Activated B cell treated with CpG ODN at 0.5 μM for 24 hours (primary cell): ENCODE measurements around the gene PLOD1. TPM values are rescaled to one million over a fixed set of nuclear protein-coding genes. Genes with fewer than 3 reads are reported as not detected.

Source experiments
- ATAC-seq: fragments of 200-7000 bp; cut with Tn5 transposase; one replicate; pipeline ENCODE4 v1.10.0; 2021; ENCODE audit warnings: low read depth, mild to moderate bottlenecking, moderate library complexity
- CTCF ChIA-PET: fragments of 350-600 bp; sonication (Branson Sonifier 250); formaldehyde crosslinking; loops from one replicate; lab custom pipeline; 2021; ENCODE audit warnings: antibody characterized with exemption; lab: Charles Lee
- POLR2A ChIA-PET: fragments of 350-600 bp; sonication (Branson Sonifier 250); formaldehyde crosslinking; loops from one replicate; lab custom pipeline; 2021; ENCODE audit warnings: antibody characterized with exemption; lab: Charles Lee
- DNase-seq: peaks from one replicate; pipeline ENCODE4 v3.0.0; 2022
- H3K27ac Mint-ChIP-seq: one replicate; pipeline ENCODE4 v1.8.0; 2020; ENCODE audit warnings: mixed read lengths
- H3K27me3 Mint-ChIP-seq: one replicate; pipeline ENCODE4 v1.8.0; 2021; ENCODE audit warnings: mixed read lengths
- H3K36me3 Mint-ChIP-seq: one replicate; pipeline ENCODE4 v1.8.0; 2021; ENCODE audit warnings: low read depth, mixed read lengths
- H3K4me1 Mint-ChIP-seq: one replicate; pipeline ENCODE4 v1.8.0; 2021; ENCODE audit warnings: mixed read lengths
- H3K4me3 Mint-ChIP-seq: one replicate; pipeline ENCODE4 v1.8.0; 2020; ENCODE audit warnings: mild to moderate bottlenecking, mixed read lengths
- H3K9me3 Mint-ChIP-seq: one replicate; pipeline ENCODE4 v1.8.0; 2020; ENCODE audit warnings: mixed read lengths
- intact Hi-C: fragments of 100-400 bp; cut with micrococcal nuclease; formaldehyde crosslinking; loops from one replicate; pipeline ENCODE4 v1.15.1; 2024
- total RNA-seq: library from RNA; stranded (reverse); gene quantifications from 2 replicates; pipeline ENCODE4 v1.2.3, GENCODE V29; 2022
- TF ChIP-seq, protein P1 (sequence below): fragments of 200-600 bp; IDR thresholded peaks from one replicate; pipeline ENCODE4 v1.8.0; 2022; ENCODE audit warnings: antibody characterized with exemption, mild to moderate bottlenecking

Gene PLOD1
- total RNA-seq, 1 donor from 2014 or later = 15.7 TPM

DNA sequence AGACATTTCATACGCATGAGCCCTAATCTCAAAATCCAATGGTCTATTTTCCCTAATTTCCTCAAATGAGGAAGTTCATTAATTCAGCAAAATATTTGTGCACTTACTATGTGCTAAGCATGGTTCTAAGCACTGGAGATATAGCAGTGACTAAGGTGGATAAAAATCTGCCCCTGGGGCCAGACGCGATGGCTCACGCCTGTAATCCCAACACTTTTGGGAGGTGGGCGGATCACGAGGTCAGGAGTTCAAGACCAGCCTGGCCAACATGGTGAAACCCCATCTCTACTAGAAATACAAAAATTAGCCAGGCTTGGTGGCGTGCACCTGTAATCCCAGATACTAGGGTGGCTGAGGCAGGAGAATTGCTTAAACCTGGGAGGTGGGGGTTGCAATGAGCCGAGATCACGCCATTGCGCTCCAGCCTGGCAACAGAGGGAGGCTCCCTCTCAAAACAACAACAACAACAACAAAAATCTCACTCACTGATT, 80.5 kb downstream of the PLOD1 start:
- Mint-ChIP-seq H3K36me3 (peaks cover 40% of the 10 kb centered on the region), H3K4me3 (no peak overlapping the region), H3K4me1 (peaks cover 10% of the 10 kb centered on the region), H3K27me3 (no peaks in the 10 kb centered on the region), H3K9me3 (no peaks in the 10 kb centered on the region), H3K27ac (no peak overlapping the region)
- POLR2A ChIA-PET = no interaction called here
- DNase-seq (no peak), ATAC-seq (no peak)
- intact Hi-C loops = no loop called here
- TF ChIP-seq, protein P1, sequence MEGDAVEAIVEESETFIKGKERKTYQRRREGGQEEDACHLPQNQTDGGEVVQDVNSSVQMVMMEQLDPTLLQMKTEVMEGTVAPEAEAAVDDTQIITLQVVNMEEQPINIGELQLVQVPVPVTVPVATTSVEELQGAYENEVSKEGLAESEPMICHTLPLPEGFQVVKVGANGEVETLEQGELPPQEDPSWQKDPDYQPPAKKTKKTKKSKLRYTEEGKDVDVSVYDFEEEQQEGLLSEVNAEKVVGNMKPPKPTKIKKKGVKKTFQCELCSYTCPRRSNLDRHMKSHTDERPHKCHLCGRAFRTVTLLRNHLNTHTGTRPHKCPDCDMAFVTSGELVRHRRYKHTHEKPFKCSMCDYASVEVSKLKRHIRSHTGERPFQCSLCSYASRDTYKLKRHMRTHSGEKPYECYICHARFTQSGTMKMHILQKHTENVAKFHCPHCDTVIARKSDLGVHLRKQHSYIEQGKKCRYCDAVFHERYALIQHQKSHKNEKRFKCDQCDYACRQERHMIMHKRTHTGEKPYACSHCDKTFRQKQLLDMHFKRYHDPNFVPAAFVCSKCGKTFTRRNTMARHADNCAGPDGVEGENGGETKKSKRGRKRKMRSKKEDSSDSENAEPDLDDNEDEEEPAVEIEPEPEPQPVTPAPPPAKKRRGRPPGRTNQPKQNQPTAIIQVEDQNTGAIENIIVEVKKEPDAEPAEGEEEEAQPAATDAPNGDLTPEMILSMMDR = no peak
- CTCF ChIA-PET = interaction anchor here (1.0 kb wide), 1 partner anchor 17 kb away, joined by 3 read pairs; no protein-coding TSS in a partner anchor

DNA sequence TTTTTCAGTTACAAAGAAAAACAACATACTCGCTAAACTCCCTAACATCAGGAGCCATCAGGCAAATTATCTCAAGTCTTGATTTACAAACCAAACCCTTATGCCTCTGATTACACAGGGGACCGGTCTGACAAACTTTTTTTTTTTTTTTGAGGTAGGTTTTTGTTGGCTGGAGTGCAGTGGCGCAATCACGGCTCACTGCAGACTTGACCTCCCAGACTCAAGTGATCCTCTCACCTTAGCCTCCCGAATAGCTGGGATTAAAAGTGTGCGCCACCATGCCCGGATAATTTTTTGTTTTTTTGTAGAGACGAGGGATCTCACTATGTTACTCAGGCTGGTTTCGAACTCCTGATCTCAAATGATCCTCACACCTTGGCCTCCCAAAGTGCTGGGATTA, 81.0 kb downstream of the PLOD1 start:
- Mint-ChIP-seq H3K9me3 (no peaks in the 10 kb centered on the region), H3K36me3 (peaks cover 38% of the 10 kb centered on the region), H3K27me3 (no peaks in the 10 kb centered on the region), H3K27ac (no peak overlapping the region), H3K4me3 (no peak overlapping the region), H3K4me1 (peaks cover 14% of the 10 kb centered on the region)
- no peak for DNase-seq
- TF ChIP-seq, protein P1 = no peak
- ATAC-seq = no peak
- ChIA-PET POLR2A (no interaction called here), CTCF (interaction anchor here (1.0 kb wide), 1 partner anchor 17 kb away, joined by 3 read pairs; no protein-coding TSS in a partner anchor)
- intact Hi-C loops = no loop called here

DNA sequence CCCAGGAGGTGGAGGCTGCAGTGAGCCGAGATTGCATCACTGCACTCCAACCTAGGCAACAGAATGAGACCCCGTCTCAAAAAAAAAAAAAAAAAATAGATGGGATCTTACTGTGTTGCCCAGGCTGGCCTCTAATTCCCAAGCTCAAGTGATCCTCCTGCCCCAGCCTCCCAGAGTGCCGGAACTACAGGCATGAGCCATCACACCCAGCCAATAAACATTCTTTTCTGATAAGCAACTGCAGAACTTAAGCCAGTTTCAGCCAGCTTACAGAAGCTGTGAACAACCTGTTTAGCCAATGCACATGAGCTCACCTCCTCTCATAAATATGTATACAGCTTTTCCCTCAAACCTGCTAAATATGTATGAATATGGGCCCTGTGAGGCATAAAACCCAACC, 81.7 kb downstream of the PLOD1 start:
- DNase-seq (no peak), ATAC-seq (no peak)
- Mint-ChIP-seq H3K36me3 (peaks cover 31% of the 10 kb centered on the region), H3K27ac (no peak overlapping the region), H3K27me3 (no peaks in the 10 kb centered on the region), H3K4me3 (no peak overlapping the region), H3K9me3 (no peaks in the 10 kb centered on the region), H3K4me1 (peaks cover 15% of the 10 kb centered on the region)
- TF ChIP-seq, protein P1 = no peak
- intact Hi-C loops = no loop called here
- CTCF ChIA-PET = interaction anchor here (1.0 kb wide), 1 partner anchor 16 kb away, joined by 3 read pairs; no protein-coding TSS in a partner anchor
- POLR2A ChIA-PET = no interaction called here

DNA sequence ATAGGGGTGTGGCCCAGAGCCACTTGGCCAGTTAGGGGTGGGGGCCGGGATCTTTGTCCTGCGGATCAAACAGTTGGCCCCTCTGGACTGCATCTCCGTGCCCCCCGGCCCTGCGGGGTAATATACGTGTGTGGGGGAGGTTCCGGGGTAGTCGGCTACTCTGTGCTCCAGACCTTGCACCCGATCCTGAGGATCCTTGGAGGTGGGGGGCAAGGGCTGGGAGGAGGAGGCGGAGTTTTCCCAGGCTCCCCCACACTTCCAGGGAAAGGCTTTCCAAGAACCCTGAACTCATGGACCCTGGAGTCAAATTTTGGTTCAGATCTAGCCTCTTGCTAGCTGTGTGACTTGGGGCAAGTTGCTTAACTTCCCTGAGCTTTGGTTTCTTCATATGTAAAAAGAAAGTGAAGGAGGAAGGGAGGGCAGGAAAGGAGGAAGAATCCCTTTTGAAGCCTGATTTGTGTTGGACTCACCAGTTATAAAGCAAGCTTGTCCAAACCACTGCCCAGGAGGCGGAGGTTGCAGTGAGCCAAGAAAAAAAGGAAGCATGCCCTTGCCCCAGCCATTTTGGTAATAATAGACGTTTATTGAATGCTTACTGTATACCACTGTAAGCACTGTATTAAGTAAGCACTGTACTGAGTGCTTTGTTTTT, 85.5 kb downstream of the PLOD1 start:
- intact Hi-C loops = loop anchor here (1.0 kb wide), 6 partner anchors 20 to 366 kb away; partner anchors contain the start of genes FBXO2, FBXO44 and MFN2
- CTCF ChIA-PET = interaction anchor here (0.9 to 3.2 kb wide), 3 partner anchors 32 to 105 kb away, joined by 3 to 16 read pairs (median 5); no protein-coding TSS in a partner anchor
- H3K9me3 Mint-ChIP-seq = no peaks in the 10 kb centered on the region
- ATAC-seq (no peak), DNase-seq (no peak)
- TF ChIP-seq, protein P1 = no peak
- H3K27me3 Mint-ChIP-seq = no peaks in the 10 kb centered on the region
- peak overlapping the region; percentile 88 for H3K4me3 Mint-ChIP-seq
- H3K4me1 Mint-ChIP-seq = peaks cover 14% of the 10 kb centered on the region
- peak overlapping the region; percentile 37 for H3K27ac Mint-ChIP-seq
- peaks cover 27% of the 10 kb centered on the region for H3K36me3 Mint-ChIP-seq
- POLR2A ChIA-PET = interaction anchor here (0.6 to 3.7 kb wide), 15 partner anchors 10 to 758 kb away, joined by 3 to 87 read pairs (median 14); partner anchors contain the start of genes CLCN6, KIAA2013, MFN2 and MTOR

DNA sequence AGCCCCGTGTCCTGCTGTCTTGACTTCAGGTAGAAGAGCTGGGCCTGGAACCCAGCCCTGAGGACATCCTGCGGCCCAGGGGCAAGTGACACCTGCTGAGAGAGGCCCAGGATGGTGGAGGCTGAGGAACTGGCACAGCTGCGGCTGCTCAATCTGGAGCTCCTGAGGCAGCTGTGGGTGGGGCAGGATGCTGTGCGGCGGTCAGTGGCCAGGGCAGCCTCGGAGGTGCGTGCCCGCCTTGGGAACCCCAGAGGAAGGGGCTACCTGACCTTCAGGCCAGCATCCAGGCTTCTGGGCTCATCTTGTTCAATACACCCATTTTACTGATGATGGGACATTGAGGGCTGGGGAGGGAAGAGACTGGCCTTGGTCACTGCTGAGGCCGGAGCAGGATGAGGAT, 87.1 kb downstream of the PLOD1 start:
- TF ChIP-seq, protein P1 = no peak
- H3K27me3 Mint-ChIP-seq = no peaks in the 10 kb centered on the region
- ATAC-seq (no peak), DNase-seq (no peak)
- peaks cover 43% of the 10 kb centered on the region for H3K36me3 Mint-ChIP-seq
- H3K9me3 Mint-ChIP-seq = no peaks in the 10 kb centered on the region
- no peak overlapping the region for H3K4me3 Mint-ChIP-seq
- H3K4me1 Mint-ChIP-seq = peaks cover 14% of the 10 kb centered on the region
- POLR2A ChIA-PET = interaction anchor here (0.6 to 1.9 kb wide), 3 partner anchors 14 to 113 kb away, joined by 3 to 7 read pairs (median 3); no protein-coding TSS in a partner anchor
- no peak overlapping the region for H3K27ac Mint-ChIP-seq
- CTCF ChIA-PET = interaction anchor here (3.2 kb wide), 1 partner anchor 58 kb away, joined by 16 read pairs; no protein-coding TSS in a partner anchor
- intact Hi-C loops = no loop called here
